HuH-7.5 (cell line): ENCODE results near the gene ADGRE3.
A peak's percentile ranks its signal among the peaks of the same experiment; 100 is the strongest.
"Not testable (repeated sequence)": the region's sequence is repeated elsewhere in the genome, so short reads cannot be mapped to it uniquely, and the experiment has no call there.

Experiments
- DNase-seq: peaks from one replicate; pipeline ENCODE4 v3.0.0; 2011; ENCODE audit warnings: low spot score

ADGRE3 gene

DNA sequence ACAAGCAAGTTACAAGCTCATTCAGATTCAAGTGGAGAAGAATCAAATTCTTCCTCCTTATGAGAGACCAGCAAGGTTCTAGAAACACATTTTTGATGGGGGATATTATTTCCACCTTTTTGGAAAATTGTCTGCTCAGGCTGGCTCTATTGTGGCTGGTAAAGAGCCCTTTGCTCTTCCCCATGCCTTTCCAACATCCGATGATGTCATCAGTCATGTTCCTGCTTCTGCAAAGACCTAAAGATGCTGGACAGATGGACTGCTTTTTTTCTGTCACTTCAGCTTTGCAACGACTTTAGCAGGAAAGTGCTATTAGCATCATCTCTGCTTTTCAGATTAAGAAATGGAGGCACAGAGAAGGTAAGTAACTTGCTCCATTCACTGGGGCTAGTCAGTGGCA, 4.2 kb downstream of the ADGRE3 start:
- DNase-seq = no peak

DNA sequence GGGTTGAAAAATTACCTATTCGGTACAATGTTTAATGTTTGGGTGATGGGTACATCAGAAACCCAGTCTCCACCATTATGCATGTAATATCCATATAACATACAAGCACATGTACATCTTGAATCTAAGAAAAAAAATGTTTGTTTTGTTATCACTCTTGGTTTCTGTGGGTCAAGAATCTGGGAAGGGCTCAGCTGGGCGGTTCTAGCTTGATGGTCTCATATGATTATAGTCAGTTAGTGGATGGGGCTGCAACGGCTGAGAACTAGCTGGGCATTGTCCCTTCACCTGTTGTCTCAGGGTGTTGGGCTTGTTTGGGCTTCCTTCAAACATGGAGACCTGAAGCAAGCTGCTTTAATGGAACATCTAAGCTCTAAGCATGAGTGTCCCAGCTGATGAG, 4.7 kb downstream of the ADGRE3 start:
- no peak for DNase-seq

DNA sequence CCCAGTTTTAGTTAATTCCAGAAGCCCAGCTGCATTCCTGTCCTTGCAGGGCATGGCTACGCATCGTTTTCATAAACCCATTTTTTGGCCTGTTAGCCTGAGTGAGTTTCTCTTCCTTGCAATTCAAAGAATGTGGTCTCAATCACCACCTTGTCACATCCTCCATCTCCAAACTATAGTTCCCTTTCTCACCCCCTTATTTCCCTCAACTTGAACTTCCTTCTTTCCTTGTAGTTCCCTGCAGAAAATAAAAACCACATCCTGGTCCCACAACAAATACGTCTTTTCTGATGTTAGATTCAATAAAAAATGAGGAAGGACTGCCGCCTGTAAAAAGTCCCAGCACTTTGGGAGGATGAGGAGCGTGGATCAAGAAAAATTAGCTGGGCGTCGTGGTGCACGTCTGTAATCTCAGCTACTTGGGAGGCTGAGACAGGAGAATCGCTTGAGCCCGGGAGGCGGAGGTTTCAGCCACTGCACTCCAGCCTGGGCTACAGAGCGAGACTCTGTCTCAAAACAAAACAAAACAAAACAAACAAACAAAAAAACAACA, 13.2 kb downstream of the ADGRE3 start:
- DNase-seq = no peak

DNA sequence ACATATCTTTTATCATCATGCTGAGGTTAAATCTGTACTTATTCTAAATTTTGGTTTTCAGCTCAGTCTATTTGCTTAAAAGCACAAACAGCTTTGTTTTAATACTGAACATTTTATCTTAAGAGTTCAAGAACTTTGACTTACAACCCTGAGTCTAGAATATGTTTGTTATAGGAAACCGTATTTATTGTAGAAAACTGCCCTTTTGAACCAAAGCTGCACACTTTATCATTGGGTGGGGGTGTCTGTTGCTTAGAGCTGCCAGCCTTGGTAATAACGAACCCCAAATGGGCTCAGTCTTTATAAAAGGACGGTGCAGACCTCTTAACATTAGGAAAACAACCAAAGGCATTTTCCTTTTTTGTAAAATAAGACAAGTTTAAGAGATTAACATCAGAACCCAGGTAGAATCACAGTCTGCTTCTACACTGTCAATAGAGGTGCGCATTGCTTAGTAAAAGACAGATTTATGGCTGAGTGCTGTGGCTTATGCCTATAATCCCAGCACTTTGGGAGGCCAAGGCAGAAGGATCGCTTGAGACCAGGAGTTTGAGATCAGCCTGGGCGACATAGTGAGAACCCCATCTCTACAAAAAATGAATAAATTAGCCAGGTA, 14.7 kb downstream of the ADGRE3 start:
- DNase-seq = no peak

DNA sequence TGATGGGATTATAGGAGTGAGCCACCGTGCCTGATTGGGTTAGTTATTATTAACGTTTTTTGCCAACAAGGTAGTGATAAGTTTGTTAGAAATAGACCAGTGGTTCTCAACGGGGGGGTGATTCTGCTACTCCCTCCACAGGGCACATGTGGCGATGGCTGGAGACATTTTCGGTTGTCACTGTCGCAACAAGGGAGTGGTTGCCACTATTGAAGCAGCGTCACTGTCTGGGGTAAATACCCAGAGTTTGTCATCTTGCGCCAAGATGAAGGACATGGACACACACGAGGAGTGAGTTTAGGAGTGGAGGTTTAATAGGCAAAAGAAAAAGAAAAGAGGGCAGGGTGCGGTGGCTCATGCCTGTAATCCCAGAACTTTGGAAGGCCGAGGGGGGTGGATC, 18.9 kb downstream of the ADGRE3 start:
- no peak for DNase-seq

DNA sequence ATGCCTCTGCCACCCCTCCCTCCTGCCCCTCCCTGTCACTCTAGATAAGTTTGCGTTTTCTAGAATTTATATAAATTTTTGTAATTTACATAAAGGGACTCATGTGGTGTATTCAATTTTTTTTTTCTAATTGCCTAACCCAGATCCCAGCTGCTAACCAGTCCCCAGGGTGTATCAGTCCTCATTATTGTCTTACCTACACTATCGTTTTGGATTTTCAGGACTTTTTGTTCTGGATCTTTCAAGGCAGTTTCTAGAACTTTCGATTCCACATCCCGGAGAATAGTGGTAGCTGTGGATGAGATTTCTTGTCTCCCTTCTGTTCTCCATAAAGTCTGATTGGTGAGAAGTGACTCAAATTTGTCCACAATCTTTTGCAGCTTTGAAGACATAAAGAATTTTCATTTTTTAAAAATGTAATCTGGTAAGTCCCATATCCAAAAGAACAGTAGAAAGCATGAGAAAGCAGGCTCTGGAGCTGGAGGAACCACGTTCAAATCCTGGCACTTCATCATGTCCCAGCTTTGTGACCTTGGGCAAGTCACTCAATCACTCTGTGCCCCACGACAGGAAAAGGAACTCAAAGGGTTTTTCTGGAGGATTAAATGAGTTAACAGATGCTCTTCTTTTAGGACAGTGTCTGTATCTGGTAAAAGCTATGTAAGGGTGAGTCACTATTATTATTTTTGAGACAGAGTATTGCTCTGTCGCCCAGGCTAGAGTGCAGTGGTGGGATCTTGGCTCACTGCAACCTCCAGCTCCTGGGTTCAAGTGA, 19.7 kb downstream of the ADGRE3 start:
- DNase-seq = no peak

DNA sequence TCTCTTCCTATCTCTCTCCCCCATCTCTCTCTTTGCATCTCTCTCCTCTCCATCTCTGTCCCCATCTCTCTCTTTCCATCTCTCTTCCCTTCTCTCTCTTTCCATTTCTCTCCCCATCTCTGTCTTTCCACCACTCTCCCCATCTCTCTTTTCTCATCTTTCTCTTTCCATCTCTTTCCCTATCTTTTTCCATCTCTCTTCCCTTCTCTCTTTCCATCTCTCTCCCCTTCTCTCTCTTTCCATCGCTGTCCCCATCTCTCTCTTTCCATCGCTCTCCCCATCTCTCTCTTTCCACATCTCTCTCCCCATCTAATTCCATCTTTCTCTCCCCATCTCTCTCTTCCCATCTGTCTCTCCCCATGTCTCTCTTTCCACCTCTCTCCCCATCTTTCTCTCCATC, 24.5 kb downstream of the ADGRE3 start:
- no peak for DNase-seq

DNA sequence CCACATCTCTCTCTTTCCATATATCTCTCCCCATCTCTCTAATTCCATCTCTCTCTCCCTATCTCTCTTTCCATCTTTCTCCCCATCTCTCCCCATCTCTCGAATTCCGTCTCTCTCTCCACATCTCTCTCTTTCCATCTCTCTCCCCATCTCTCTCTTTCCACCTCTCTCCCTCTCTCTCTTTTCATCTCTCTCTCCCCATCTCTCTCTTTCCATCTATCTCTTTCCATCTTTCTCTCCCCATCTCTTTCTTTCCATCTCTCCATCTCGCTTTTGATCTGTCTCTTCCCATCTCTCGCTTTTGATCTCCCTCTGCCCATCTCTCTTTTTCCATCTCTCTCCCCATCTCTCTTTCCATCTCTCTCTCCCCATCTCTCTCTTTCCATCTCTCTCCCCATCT, 25.6 kb downstream of the ADGRE3 start:
- no peak for DNase-seq

DNA sequence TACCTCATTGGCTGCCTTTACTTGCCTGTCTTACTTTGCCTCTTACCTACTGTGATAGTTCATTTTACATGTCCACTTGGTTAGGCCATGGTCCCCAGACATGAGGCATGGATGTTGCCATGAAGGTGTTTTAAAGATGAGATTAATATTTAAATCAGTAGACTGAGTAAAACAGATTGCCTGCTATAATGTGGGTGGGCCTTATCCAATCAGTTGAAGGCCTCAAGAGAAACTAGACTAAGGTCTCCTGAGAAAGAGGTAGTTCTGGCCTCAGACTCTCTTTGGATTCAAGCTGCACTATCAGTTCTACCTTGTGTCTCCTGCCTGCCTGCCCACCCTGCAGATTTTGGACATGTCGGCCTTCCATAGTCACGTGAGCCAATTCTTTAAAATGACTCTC, 26.1 kb downstream of the ADGRE3 start:
- DNase-seq = no peak

DNA sequence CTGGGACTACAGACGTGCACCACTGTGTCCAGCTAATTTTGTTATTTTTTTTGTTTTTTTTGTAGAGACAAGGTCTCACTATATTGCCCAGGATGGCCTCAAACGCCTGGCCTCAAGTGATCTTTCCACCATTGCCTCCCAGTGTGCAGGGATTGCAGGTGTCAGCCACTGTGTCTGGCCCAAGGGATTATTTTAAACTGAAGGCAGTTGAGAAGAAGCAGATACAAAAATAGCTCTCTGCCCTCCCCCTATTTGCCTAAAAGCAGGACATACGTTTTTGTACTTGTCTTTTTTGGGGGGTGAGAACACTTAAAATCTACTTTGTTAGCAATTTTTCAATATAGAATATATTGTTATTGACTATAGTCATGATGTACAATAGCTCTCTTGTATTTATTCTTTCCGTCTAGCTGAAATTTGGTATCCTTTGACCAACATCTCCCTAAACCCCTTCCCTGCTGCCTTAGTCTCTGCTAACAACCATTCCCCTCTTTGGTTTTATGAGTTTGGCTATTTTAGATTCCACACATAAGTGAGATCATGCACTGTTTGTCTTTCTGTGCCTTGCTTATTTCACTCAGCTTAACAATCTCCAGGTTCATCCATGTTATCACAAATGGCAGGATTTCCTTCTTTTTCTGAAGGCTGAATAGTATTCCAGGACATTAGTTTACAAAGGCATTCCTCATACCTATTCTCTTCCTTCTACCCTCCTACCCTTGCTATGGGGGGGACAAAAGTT, 34.9 kb downstream of the ADGRE3 start:
- no peak for DNase-seq

DNA sequence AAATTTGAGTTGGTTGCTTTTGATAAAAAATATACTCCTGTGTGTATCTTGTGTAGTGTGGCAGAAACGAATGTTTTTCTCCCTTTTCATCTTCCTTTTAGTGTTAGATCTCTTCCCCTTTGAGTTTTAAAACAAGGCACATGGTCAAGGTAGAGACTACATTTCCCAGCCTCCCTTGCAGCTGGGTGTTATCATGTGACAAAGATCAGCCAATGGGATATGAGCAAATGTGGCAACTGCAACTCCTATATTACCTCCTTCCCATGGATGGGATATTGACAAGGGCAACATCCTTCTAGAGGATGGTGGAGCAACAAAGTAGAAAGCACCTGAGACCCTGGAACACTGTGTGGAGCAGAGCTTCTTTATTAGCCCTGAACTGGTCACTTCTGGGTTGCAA, 42.4 kb downstream of the ADGRE3 start:
- peak; percentile 19 for DNase-seq

DNA sequence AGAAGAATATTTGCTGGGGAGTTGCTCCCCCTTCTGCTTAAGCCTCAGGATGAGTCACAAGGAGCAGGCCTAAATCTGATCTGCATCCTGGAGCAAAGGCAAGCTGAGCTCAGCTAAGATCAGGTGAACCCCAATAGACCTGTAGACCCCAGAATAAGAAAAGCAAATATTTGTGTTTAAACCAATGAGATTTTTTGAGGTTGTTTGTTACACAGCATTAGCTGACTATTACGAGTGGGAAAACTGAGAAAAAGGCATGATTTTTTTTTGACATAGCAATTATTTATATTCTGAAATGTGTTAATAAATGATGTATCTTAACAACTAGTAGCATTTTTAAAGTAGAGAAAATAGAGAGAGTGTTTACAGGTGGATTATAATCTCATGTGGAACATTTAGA, 45.1 kb downstream of the ADGRE3 start:
- DNase-seq = no peak

DNA sequence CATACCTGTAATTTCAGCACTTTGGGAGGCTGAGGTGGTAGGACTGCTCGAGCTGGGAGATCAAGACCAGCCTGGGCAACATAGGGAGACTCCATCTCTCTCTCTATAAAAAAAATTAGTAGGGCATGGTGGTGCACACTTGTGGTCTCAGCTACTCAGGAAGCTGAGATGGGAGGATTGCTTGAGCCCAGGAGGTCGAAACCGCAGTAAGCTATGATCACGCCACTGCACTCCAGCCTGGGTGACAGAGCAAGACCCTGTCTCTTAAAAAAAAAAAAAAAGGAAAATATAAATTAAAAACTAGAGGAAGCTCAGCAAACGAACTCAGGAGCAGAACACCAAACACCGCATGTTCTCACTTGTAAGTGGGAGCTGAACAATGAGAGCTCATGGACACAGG, 50.2 kb downstream of the ADGRE3 start:
- not testable (repeated sequence) for DNase-seq

DNA sequence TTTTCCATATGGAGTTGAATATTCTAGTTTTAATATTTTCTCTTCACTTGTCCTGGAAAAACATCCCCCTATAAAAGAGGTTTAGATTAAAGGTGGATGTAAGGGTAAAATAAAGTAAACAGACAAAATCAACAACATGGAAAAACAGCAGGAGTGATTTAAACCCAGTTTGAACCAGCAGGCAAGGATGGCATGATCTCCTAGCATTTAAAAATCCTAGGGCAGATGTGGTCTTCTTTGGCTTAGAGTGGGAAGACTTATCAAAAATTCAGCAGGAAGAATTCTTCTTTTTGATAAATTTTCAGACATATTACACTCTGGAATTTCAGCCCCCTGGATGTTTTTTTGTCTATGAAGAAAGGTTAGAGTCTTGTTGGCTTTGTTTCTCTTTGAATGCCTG, 55.2 kb downstream of the ADGRE3 start:
- DNase-seq = no peak

DNA sequence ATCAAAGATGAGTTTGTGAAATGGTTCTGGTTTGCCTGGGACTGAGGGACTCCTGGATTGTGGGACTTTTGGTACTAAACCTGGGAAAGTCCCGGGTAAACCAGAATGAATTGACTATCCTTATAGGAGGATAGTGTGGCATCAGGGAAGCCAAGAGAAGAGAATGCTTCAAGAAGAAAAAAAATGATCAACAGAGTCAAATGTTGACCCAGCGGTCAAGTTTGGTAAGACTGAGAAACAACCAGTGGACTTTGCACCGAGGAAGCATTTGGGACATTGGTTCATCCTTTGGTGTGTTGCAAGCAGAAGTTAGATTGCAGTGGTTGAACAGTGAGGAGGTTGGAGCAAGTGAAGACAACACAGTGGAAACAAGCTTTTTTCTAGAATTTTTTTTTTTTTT, 58.2 kb downstream of the ADGRE3 start:
- no peak for DNase-seq

DNA sequence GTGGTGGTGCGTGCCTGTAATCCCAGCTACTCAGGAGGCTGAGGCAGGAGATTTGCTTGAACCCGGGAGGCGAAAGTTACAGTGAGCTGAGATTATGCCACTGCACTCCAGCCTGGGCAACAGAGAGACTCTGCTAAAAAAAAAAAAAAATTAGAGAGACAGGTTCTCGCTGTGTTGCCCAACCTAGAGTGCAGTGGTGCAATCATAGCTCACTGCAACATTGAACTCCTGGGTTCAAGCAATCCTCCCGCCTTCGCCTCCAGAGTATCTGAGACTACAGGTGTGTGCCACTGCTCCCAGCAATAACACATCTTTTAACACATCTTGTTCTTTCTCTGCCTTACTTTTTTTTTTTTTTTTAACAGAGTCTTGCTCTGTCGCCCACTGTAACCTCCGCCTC, 59.0 kb downstream of the ADGRE3 start:
- no peak for DNase-seq

DNA sequence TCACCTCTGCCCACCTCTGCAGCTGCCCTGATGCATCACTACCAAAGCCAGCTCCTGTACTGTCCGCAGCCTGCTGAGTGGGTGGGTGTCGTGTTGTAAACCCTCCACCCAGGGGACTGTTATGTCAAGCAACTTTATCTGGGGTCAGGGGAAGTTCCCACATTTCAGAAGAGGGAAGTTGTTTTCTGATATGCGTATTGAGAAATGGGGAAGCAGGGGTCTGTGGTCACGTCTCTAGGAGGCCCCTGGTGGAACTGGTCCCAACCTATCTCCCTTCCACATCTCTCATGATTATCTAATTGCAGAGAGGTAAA, 60.6 kb downstream of the ADGRE3 start:
- DNase-seq = no peak

DNA sequence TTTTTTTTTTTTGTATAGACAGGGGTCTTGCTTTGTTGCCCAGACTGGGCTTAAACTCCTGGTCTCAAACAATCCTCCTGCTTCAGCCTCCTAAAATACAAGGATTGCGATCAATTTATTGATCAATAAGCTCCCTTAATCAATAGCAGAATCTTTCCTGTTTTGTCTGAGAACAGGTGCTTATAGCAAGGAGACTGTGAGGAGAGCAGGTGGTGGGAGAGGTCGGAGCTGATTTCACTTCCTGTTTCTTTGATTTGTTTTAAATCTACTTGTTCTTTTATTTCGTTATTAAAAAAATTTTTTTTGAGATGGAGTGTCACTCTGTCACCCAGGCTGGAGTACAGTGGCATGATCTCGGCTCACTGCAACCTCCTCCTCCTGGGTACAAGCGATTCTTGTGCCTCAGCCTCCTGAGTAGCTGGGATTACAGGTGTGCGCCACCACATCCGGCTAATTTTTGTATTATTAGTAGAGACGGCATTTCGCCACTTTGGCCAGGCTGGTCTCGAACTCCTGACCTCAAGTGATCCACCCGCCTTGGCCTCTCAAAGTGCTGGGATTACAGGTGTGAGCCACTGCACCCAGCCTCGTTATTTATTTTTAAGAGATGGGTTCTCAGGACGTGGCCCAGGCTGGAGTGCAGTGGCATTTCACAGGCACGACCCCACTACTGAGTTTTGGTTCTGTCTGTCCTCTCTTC, 61.1 kb downstream of the ADGRE3 start:
- not testable (repeated sequence) for DNase-seq

DNA sequence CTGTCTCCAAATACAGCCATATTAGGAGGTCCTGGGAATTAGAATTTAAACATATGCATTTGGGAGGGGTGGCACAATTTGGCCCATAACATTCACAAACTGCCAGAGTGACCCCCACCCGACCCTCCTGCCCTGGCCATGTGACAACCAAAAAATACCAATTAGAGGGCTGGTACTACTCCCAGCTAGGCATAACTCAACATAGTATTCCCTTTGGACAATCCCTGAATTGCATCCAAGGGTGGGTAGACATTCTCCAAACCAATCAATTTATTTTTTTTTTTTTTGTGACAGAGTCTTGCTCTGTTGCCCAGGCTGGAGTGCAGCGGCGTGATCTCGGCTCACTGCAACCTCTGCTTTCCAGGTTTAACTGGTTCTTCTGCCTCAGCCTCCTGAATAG, 62.0 kb downstream of the ADGRE3 start:
- no peak for DNase-seq

DNA sequence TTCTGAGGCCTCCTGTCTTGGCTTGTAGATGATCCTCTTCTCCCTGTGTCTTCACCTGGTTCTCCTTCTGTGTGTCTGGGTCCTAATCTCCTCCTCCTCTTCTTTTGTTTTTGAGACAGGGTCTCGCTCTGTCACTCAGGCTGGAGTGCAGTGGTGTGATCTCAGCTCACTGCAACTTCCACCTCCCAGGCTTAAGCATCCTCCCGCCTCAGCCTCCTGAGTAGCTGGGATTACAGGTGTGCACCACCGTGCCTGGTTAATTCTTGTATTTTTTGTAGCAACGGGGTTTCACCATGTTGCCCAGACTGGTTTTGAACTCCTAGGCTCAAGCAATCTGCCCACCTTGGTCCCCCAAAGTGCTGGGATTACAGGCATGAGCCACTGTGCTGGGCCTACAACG, 62.4 kb downstream of the ADGRE3 start:
- DNase-seq = not testable (repeated sequence)

DNA sequence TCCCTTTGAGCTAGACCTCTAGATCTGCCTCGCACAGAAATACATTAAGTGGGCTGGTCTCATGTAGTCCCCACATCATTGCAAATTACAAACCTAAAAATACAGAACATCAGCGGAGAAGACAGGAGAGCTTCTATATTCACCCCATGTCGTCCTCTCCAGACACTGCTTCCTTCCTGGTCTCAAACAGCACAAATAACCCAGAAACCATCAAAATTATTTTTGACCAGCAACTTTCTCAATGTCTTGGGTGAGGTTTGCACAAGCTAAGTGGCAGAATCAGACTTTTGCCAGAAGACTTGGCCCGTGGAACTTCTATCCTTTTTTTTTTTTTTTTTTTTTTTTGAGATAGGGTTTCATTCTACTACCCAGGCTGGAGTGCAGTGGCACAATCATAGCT, 63.6 kb downstream of the ADGRE3 start:
- DNase-seq = no peak

DNA sequence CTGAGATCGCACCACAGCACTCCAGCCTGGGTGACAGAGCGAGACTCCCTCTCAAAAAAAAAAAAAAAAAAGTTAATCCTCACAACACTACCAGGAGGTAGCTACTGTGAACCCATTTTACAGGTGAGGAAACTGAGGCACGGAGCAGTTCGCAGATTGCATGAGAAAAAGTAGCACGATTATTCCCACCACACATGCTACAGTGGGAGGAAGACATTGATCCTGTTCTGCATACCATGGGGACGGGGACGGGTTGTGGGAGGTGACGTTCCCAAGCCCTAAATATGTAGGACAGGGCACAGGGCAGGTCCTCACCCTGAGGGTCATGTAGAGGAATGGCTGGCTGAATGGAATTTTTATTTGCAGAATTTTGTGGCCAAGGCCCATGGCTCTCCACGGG, 68.0 kb downstream of the ADGRE3 start:
- DNase-seq = no peak

DNA sequence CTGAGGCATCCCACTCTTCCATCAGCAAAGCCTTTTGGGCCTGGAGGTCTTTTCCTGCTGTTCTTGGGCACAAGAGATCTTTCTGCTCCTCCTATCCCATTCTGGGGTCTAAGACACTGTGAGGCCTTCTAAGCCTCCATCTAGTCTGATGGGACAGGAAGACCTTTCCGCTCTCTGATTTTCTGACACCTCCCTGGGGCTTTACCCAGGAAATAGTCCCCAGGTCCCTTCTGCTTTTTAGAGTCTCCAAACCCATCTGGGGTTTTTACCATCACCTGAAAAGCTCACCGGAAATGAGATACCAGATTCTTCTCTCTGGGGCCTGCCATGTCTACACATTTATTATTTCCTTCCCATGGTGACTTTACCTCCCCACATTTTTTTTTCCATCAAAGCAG, 70.7 kb downstream of the ADGRE3 start:
- no peak for DNase-seq
